GM10266 (cell line): ENCODE data around the gene ESAM.

Experiments used
- DNase-seq: peaks from one replicate; pipeline ENCODE4 v3.0.0; 2012; ENCODE audit errors: extremely low spot score
- TF ChIP-seq, protein P1 (sequence below): IDR thresholded peaks from 2 replicates; pipeline ENCODE4 v1.5.1; 2012; ENCODE audit warnings: mild to moderate bottlenecking, low read depth; ENCODE audit not compliant: control insufficient read depth, insufficient read depth; ENCODE audit errors: missing control alignments

ESAM gene

GRCh38 chr11:124762105-124762623 lies at the start of gene ESAM:
TSS of gene ESAM (minus strand) at chr11:124762290. CDS start at chr11:124762154, 136 bp downstream.
- DNase-seq: peak; percentile 94

GRCh38 chr11:124811399-124812125 lies 49.5 kb upstream of the ESAM start:
- no peak for DNase-seq
- TF ChIP-seq, protein P1, sequence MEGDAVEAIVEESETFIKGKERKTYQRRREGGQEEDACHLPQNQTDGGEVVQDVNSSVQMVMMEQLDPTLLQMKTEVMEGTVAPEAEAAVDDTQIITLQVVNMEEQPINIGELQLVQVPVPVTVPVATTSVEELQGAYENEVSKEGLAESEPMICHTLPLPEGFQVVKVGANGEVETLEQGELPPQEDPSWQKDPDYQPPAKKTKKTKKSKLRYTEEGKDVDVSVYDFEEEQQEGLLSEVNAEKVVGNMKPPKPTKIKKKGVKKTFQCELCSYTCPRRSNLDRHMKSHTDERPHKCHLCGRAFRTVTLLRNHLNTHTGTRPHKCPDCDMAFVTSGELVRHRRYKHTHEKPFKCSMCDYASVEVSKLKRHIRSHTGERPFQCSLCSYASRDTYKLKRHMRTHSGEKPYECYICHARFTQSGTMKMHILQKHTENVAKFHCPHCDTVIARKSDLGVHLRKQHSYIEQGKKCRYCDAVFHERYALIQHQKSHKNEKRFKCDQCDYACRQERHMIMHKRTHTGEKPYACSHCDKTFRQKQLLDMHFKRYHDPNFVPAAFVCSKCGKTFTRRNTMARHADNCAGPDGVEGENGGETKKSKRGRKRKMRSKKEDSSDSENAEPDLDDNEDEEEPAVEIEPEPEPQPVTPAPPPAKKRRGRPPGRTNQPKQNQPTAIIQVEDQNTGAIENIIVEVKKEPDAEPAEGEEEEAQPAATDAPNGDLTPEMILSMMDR: no peak

More at GRCh38 chr11:124762105-124762623, at the start of gene ESAM:
- TF ChIP-seq, protein P1: peak; percentile 25

GRCh38 chr11:124807660-124808270 lies 45.7 kb upstream of the ESAM start:
- TF ChIP-seq, protein P1: no peak

GRCh38 chr11:124807201-124807600 lies 45.1 kb upstream of the ESAM start:
- DNase-seq: no peak
- TF ChIP-seq, protein P1: no peak

More at GRCh38 chr11:124807660-124808270, 45.7 kb upstream of the ESAM start:
- DNase-seq: no peak

DNA sequence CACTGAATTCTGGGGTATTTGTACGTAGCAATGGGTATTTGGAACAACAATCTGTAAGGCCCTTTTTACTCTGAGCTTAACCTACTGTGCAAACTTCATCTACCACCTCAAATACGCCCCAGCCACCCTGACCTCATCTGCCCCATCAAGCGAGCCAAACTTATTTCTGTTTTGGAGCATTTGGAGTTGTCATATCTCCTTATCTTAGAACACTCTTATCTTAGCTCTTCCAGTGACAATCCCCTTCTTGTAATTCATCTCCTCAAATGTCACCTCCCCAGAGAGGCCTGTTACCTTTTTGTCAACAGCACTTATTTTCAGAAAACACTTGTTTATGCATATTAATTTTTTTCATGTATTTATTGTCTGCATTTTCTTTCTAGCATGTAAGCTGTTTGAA lies 42.8 kb upstream of the ESAM start:
- no peak for DNase-seq
- TF ChIP-seq, protein P1: no peak

DNA sequence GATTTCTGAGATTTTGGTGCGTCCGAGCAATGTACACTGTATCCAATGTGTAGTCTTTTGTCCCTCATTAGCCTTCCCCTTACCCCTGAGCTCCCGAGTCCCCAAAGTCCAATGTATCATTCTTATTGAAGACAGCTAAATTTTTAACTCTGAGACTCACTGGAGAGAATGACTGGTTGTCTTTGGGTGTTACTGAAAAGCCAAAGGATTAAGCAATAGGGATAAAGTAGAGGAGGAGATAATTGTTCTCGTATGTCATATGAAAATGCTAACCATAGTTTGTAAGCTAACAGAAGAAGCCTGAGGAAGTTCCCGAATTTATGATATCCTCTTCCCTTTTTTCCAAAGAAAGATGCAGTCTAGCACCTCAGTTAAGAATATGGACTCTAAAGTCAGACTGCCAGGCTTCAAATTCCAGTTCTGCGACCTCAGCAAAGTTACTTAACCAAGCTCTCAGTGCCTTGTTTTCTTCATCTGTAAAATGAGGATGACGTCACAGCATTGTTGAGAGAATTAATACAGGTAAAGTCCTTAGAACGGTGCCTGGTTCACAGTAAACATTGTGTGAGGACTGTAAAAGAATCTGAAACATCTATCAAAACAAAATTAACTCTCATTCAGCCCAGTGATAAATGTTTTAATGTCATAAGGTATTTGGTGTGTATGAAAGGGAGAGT lies 39.7 kb upstream of the ESAM start:
- DNase-seq: no peak
- TF ChIP-seq, protein P1: no peak
